ENCODE data around the gene TREML2. TPM values are rescaled to one million over a fixed set of nuclear protein-coding genes. Genes with fewer than 3 reads are reported as not detected.

TREML2 gene
- polyA plus RNA-seq, 1 donor = 0.43 TPM

DNA sequence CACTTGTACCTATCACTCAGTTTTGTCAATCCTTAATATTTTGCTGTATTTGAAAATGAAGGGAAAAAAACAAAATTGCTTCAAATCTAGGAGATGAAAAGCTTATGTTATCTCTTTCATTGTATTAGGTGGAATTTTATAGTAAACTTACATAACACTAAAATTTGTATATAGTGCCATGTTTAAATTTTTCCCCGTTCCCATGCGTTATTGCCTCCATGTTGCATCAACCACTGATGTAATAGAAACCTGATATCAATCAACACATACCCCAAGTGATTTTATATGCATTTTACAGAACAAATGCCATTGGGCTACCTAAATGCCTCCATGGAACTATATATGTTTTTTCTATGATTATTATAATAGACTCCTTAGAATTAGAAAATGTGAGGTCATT, 23.3 kb downstream of the TREML2 start:
- H3K4me3 ChIP-seq (ENCODE audit: low read length) = no peak overlapping the region
- no peak overlapping the region for H3K27ac ChIP-seq (ENCODE audit: low read length)
- WGBS (ENCODE audit: insufficient coverage, low lambda C conversion rate) = 92% methylated on average over 2 of the region's 2 CpGs
- H3K9me3 ChIP-seq (ENCODE audit: control insufficient read depth, low read depth, low read length) = no peaks in the 10 kb centered on the region
- no peaks in the 10 kb centered on the region for H3K36me3 ChIP-seq (ENCODE audit: control insufficient read depth, insufficient read depth, low read length)
- no peak for DNase-seq
- H3K4me1 ChIP-seq (ENCODE audit: control insufficient read depth, insufficient read depth, low read length) = no peaks in the 10 kb centered on the region
- H3K27me3 ChIP-seq (ENCODE audit: control insufficient read depth, insufficient read depth, low read length) = peaks cover 3% of the 10 kb centered on the region

DNA sequence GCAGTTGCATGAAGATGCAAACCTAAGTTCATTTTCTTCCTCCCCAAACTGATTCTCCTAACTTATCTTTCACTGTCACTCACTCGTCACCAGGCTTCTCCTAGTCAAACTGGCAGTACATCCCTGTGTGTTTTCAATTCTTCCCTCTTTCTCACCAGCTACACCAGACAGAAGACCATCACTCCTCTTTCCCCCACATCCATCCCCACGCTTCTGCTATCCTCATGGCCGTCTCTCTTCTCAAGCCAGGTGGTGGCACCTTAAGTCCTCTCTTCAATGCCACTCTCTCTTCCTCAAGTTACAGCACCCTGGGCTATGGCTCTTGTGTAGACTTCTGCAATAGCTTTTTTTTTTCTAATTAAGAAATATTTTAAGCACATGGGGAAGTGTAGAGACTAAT, 23.7 kb downstream of the TREML2 start:
- Histone ChIP-seq H3K4me1 (ENCODE audit: control insufficient read depth, insufficient read depth, low read length) (no peaks in the 10 kb centered on the region), H3K4me3 (ENCODE audit: low read length) (no peak overlapping the region), H3K9me3 (ENCODE audit: control insufficient read depth, low read depth, low read length) (no peaks in the 10 kb centered on the region), H3K27me3 (ENCODE audit: control insufficient read depth, insufficient read depth, low read length) (peaks cover 3% of the 10 kb centered on the region), H3K27ac (ENCODE audit: low read length) (no peak overlapping the region), H3K36me3 (ENCODE audit: control insufficient read depth, insufficient read depth, low read length) (no peaks in the 10 kb centered on the region)
- WGBS (ENCODE audit: insufficient coverage, low lambda C conversion rate) = 80% methylated on average over 2 of the region's 3 CpGs
- DNase-seq = no peak

DNA sequence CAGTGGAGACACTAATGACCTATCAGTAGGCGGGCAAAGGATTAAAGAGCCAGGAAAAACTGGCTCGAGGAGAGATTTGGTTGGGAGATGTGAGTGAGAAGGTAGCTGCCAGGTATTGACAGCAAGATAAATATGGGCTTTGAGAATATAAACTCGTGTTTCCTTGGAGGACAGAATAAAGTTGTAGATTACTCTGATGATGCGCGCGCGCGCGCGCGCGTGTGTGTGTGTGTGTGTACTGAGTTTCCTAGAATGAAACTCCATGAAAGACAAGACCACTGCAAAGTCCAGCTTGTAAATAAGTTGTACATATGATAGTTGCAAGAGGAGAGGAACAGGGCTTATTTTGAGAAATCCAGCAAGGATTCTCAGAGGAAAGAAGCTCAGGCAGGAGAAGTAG, 24.8 kb downstream of the TREML2 start:
- H3K36me3 ChIP-seq (ENCODE audit: control insufficient read depth, insufficient read depth, low read length) = no peaks in the 10 kb centered on the region
- 0% methylated on average over 1 of the region's 12 CpGs for WGBS (ENCODE audit: insufficient coverage, low lambda C conversion rate)
- H3K27me3 ChIP-seq (ENCODE audit: control insufficient read depth, insufficient read depth, low read length) = peaks cover 6% of the 10 kb centered on the region

GRCh38 chr6:41175084-41175483, 25.9 kb downstream of the TREML2 start:
- H3K4me1 ChIP-seq (ENCODE audit: control insufficient read depth, insufficient read depth, low read length) = no peaks in the 10 kb centered on the region
- no peaks in the 10 kb centered on the region for H3K36me3 ChIP-seq (ENCODE audit: control insufficient read depth, insufficient read depth, low read length)
- no peak for DNase-seq
- H3K27me3 ChIP-seq (ENCODE audit: control insufficient read depth, insufficient read depth, low read length) = peaks cover 7% of the 10 kb centered on the region
- H3K4me3 ChIP-seq (ENCODE audit: low read length) = no peak overlapping the region
- no CpG with 5 or more reads among the region's 1 CpG for WGBS (ENCODE audit: insufficient coverage, low lambda C conversion rate)
- no peaks in the 10 kb centered on the region for H3K9me3 ChIP-seq (ENCODE audit: control insufficient read depth, low read depth, low read length)
- H3K27ac ChIP-seq (ENCODE audit: low read length) = no peak overlapping the region

More for the DNA sequence above, 24.8 kb downstream of the TREML2 start:
- Histone ChIP-seq H3K4me1 (ENCODE audit: control insufficient read depth, insufficient read depth, low read length) (no peaks in the 10 kb centered on the region), H3K27ac (ENCODE audit: low read length) (no peak overlapping the region), H3K4me3 (ENCODE audit: low read length) (no peak overlapping the region), H3K9me3 (ENCODE audit: control insufficient read depth, low read depth, low read length) (no peaks in the 10 kb centered on the region)
- DNase-seq = no peak

DNA sequence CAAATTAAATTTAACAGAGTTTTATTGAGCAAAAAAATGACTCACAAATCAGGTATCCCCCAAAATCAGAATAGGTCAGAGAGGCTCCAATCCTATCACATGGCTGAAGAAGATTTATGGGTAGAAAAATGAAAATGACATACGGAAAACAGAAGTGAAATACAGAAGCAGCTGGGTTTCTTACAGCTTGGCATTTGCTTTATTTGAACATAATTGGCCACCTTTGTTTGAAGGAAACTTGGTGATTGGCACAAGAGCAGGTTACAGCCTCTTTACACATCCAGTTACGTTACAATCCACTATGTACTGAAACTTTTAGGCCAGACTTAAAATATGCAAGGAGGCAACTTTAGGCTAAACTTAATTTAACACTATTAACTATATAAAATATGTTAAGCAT, 26.3 kb downstream of the TREML2 start:
- no peaks in the 10 kb centered on the region for H3K4me1 ChIP-seq (ENCODE audit: control insufficient read depth, insufficient read depth, low read length)
- no peak for DNase-seq
- no peaks in the 10 kb centered on the region for H3K36me3 ChIP-seq (ENCODE audit: control insufficient read depth, insufficient read depth, low read length)
- WGBS (ENCODE audit: insufficient coverage, low lambda C conversion rate) = 60% methylated on average over 1 of the region's 2 CpGs
- H3K4me3 ChIP-seq (ENCODE audit: low read length) = no peak overlapping the region
- peaks cover 7% of the 10 kb centered on the region for H3K27me3 ChIP-seq (ENCODE audit: control insufficient read depth, insufficient read depth, low read length)
- no peaks in the 10 kb centered on the region for H3K9me3 ChIP-seq (ENCODE audit: control insufficient read depth, low read depth, low read length)
- H3K27ac ChIP-seq (ENCODE audit: low read length) = no peak overlapping the region

DNA sequence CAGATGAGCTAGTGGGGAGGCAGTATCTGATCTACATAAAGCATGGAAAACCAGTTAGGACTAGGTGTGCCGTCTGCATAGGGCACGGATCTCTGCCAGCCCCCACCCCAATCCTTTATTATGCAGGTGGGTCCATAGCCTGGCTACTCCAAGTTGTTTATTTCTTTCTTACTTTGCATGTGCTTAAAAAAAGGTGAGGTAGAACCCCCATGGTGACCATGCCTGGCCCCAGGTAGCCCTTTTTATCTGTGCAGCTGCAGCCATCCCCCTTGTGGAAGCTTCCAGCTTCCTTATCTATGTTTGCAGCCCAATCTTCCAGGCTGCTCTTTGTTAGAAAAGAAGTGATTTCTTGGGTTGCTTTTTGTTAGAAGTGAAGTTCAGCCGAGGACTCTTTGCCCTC, 29.0 kb downstream of the TREML2 start:
- H3K36me3 ChIP-seq (ENCODE audit: control insufficient read depth, insufficient read depth, low read length) = no peaks in the 10 kb centered on the region
- no peak overlapping the region for H3K27ac ChIP-seq (ENCODE audit: low read length)
- no CpG with 5 or more reads among the region's 3 CpGs for WGBS (ENCODE audit: insufficient coverage, low lambda C conversion rate)
- DNase-seq = no peak
- no peaks in the 10 kb centered on the region for H3K9me3 ChIP-seq (ENCODE audit: control insufficient read depth, low read depth, low read length)
- H3K27me3 ChIP-seq (ENCODE audit: control insufficient read depth, insufficient read depth, low read length) = peaks cover 4% of the 10 kb centered on the region
- no peak overlapping the region for H3K4me3 ChIP-seq (ENCODE audit: low read length)
- H3K4me1 ChIP-seq (ENCODE audit: control insufficient read depth, insufficient read depth, low read length) = no peaks in the 10 kb centered on the region

DNA sequence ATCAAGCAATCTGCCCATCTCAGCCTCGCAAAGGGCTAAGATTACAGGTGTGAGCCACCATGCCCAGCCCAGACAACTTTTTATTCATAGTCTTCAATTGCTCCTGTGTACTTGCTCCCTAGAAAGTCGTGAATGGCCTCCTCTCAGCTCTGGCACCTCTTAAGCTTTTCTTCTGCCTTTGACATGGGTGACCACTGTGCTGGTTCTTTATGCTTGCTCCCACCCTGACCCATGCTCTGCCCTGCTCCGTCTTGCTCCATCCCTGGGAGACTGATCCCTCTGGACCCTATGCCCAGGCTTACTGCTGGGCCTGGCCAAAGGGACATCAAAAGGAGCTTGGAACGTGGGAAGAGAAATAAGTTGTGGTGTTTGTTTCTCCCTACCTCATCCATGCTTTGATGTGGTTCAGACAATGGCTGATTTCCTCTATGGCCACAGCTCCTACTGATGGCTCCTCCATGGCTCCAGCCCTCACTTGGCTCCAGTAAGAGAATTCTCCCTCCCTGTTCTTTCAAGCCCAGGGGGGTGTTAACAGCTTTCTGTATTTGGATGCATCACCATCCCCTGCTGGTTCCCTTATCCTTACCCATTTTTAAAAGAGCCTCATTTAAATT, 30.3 kb downstream of the TREML2 start:
- H3K4me3 ChIP-seq (ENCODE audit: low read length) = no peak overlapping the region
- H3K27ac ChIP-seq (ENCODE audit: low read length) = no peak overlapping the region
- H3K9me3 ChIP-seq (ENCODE audit: control insufficient read depth, low read depth, low read length) = no peaks in the 10 kb centered on the region
- H3K27me3 ChIP-seq (ENCODE audit: control insufficient read depth, insufficient read depth, low read length) = peaks cover 4% of the 10 kb centered on the region
- no peaks in the 10 kb centered on the region for H3K36me3 ChIP-seq (ENCODE audit: control insufficient read depth, insufficient read depth, low read length)
- no peak for DNase-seq
- H3K4me1 ChIP-seq (ENCODE audit: control insufficient read depth, insufficient read depth, low read length) = no peaks in the 10 kb centered on the region
- WGBS (ENCODE audit: insufficient coverage, low lambda C conversion rate) = no CpG with 5 or more reads among the region's 4 CpGs

- H3K27me3 ChIP-seq (ENCODE audit: control insufficient read depth, insufficient read depth, low read length) = peaks cover 4% of the 10 kb centered on the region
- H3K4me1 ChIP-seq (ENCODE audit: control insufficient read depth, insufficient read depth, low read length) = no peaks in the 10 kb centered on the region
- WGBS (ENCODE audit: insufficient coverage, low lambda C conversion rate) = 83% methylated on average over 2 of the region's 5 CpGs
- H3K9me3 ChIP-seq (ENCODE audit: control insufficient read depth, low read depth, low read length) = no peaks in the 10 kb centered on the region
- no peak overlapping the region for H3K4me3 ChIP-seq (ENCODE audit: low read length)
- DNase-seq = peak in 1 of 2 donors; percentile 15
- no peak overlapping the region for H3K27ac ChIP-seq (ENCODE audit: low read length)
- no peaks in the 10 kb centered on the region for H3K36me3 ChIP-seq (ENCODE audit: control insufficient read depth, insufficient read depth, low read length)
Measured at GRCh38 chr6:41167173-41167963, 33.6 kb downstream of the TREML2 start.

DNA sequence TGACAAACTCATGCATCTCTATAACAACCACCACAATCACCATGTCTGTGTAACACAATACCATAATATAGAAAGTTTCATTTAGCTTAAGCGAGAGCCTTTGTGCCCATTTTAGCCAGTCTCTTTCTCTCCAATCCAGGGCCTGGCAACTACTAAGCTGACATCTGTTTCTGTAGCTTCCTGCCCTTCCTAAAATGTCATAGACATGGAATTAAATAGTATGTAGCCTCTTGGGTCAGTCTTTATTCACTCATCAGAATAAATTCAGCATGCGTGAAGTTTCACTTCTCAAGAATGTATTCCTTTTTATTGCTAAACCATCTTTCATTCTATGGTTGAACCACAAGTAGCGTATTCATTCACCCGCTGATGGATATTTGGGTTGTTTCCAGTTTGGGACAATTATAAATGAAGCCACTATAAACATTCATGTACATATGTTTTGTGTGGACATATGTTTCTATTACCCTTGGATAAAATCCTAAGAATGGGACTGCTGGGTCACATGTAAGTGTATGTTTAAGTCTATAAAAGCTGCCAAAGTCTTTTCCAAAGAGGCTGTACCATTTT, 36.3 kb downstream of the TREML2 start:
- Histone ChIP-seq H3K36me3 (ENCODE audit: control insufficient read depth, insufficient read depth, low read length) (no peaks in the 10 kb centered on the region), H3K9me3 (ENCODE audit: control insufficient read depth, low read depth, low read length) (no peaks in the 10 kb centered on the region), H3K27ac (ENCODE audit: low read length) (no peak overlapping the region), H3K4me1 (ENCODE audit: control insufficient read depth, insufficient read depth, low read length) (peaks cover 2% of the 10 kb centered on the region), H3K4me3 (ENCODE audit: low read length) (no peak overlapping the region), H3K27me3 (ENCODE audit: control insufficient read depth, insufficient read depth, low read length) (no peaks in the 10 kb centered on the region)
- WGBS (ENCODE audit: insufficient coverage, low lambda C conversion rate) = 91% methylated on average over 3 of the region's 4 CpGs
- no peak for DNase-seq

GRCh38 chr6:41163419-41163717, 37.6 kb downstream of the TREML2 start:
- H3K27me3 ChIP-seq (ENCODE audit: control insufficient read depth, insufficient read depth, low read length) = no peaks in the 10 kb centered on the region
- DNase-seq = no peak
- no CpG with 5 or more reads among the region's 1 CpG for WGBS (ENCODE audit: insufficient coverage, low lambda C conversion rate)
- peaks cover 2% of the 10 kb centered on the region for H3K4me1 ChIP-seq (ENCODE audit: control insufficient read depth, insufficient read depth, low read length)
- H3K36me3 ChIP-seq (ENCODE audit: control insufficient read depth, insufficient read depth, low read length) = no peaks in the 10 kb centered on the region
- no peaks in the 10 kb centered on the region for H3K9me3 ChIP-seq (ENCODE audit: control insufficient read depth, low read depth, low read length)
- no peak overlapping the region for H3K27ac ChIP-seq (ENCODE audit: low read length)
- H3K4me3 ChIP-seq (ENCODE audit: low read length) = no peak overlapping the region
